CD4-positive, CD25-positive, alpha-beta regulatory T cell (primary cell): ENCODE data around the gene TNPO2. TPM values are rescaled to one million over a fixed set of nuclear protein-coding genes. Genes with fewer than 3 reads are reported as not detected.
A peak's percentile ranks its signal among the peaks of the same experiment; 100 is the strongest.
"Not testable (repeated sequence)": the region's sequence is repeated elsewhere in the genome, so short reads cannot be mapped to it uniquely, and the experiment has no call there.

Experiments used
- ATAC-seq, 2 donors: fragments of 150-1000 bp; cut with Tn5 transposase; one replicate each; pipeline ENCODE4 v1.10.0; 2021; ENCODE audit warnings: low read depth in 2 of 2, moderate number of reproducible peaks in 2 of 2, moderate library complexity in 1 of 2
- DNase-seq, 3 donors: peaks; one replicate each; pipeline versions ENCODE4 v3.0.0 to v3.0.0-alpha.2; 2012 to 2022; ENCODE audit warnings: mixed read lengths in 1 of 3
- H3K27ac ChIP-seq: one replicate; pipeline ENCODE4 v1.7.0; 2013; ENCODE audit warnings: mild to moderate bottlenecking, low read length; ENCODE audit not compliant: insufficient read depth, poor library complexity, severe bottlenecking
- H3K27me3 ChIP-seq: one replicate; pipeline ENCODE4 v1.7.0; 2013; ENCODE audit warnings: low read length; ENCODE audit not compliant: control insufficient read depth, insufficient read depth
- H3K36me3 ChIP-seq: one replicate; pipeline ENCODE4 v1.7.0; 2013; ENCODE audit warnings: mild to moderate bottlenecking, low read length, moderate library complexity; ENCODE audit not compliant: control insufficient read depth, insufficient read depth
- H3K4me1 ChIP-seq: 2 replicates; pipeline ENCODE4 v1.7.0; 2013; ENCODE audit warnings: mild to moderate bottlenecking, low read length; ENCODE audit not compliant: insufficient read depth, control insufficient read depth, poor library complexity, severe bottlenecking
- H3K4me3 ChIP-seq: one replicate; pipeline ENCODE4 v1.7.0; 2013; ENCODE audit warnings: low read depth, mild to moderate bottlenecking, low read length, moderate library complexity
- H3K9me3 ChIP-seq, 2 experiments: 1 replicate in 1 of 2; 2 replicates in 1 of 2; pipeline ENCODE4 v1.7.0; 2013; ENCODE audit warnings: low read length in 2 of 2, mild to moderate bottlenecking in 1 of 2, moderate library complexity in 1 of 2; ENCODE audit not compliant: control insufficient read depth in 2 of 2
- H3K27ac Mint-ChIP-seq, 3 donors: one replicate each; pipeline ENCODE4 v1.8.0; 2020 to 2022; ENCODE audit warnings: mild to moderate bottlenecking in 3 of 3, mixed read lengths in 3 of 3, moderate library complexity in 2 of 3
- H3K27me3 Mint-ChIP-seq: one replicate; pipeline ENCODE4 v1.8.0; 2022; ENCODE audit warnings: mild to moderate bottlenecking, mixed read lengths
- H3K36me3 Mint-ChIP-seq: one replicate; pipeline ENCODE4 v1.8.0; 2020; ENCODE audit warnings: mixed read lengths
- H3K4me1 Mint-ChIP-seq, 4 donors: one replicate each; pipeline ENCODE4 v1.8.0; 2020 to 2022; ENCODE audit warnings: mixed read lengths in 4 of 4, mild to moderate bottlenecking in 1 of 4
- H3K4me3 Mint-ChIP-seq, 4 donors: one replicate each; pipeline ENCODE4 v1.8.0; 2020 to 2022; ENCODE audit warnings: mild to moderate bottlenecking in 4 of 4, mixed read lengths in 4 of 4, moderate library complexity in 3 of 4
- H3K9me3 Mint-ChIP-seq, 7 donors: one replicate each; pipeline ENCODE4 v1.8.0; 2020 to 2022; ENCODE audit warnings: mixed read lengths in 7 of 7, mild to moderate bottlenecking in 3 of 7, moderate library complexity in 2 of 7
- polyA plus RNA-seq, 4 donors: library from polyadenylated mRNA; unstranded; fragments of 300-500 nt; fragmentation: Illumina TruSeq; gene quantifications; one replicate each; pipeline ENCODE4 v1.2.3, GENCODE V29; 2021
- total RNA-seq: library from RNA; stranded (reverse); gene quantifications from one replicate; pipeline ENCODE4 v1.2.3, GENCODE V29; 2022

The TNPO2 gene
- total and polyA plus RNA-seq, 5 donors from 2014 or later = 1.7 to 42.9 (median 2.3) TPM

- H3K27ac ChIP-seq, H3K9me3 ChIP-seq, H3K4me1 ChIP-seq, H3K4me1 Mint-ChIP-seq, H3K4me3 Mint-ChIP-seq, ATAC-seq, DNase-seq, H3K4me3 ChIP-seq, H3K27me3 Mint-ChIP-seq, H3K9me3 Mint-ChIP-seq, H3K27ac Mint-ChIP-seq, H3K27me3 ChIP-seq: not testable (repeated sequence)
- peaks cover 39% of the 10 kb centered on the region for H3K36me3 ChIP-seq
- H3K36me3 Mint-ChIP-seq = peaks cover 21% of the 10 kb centered on the region
Observed at GRCh38 chr19:12712077-12712476, 11.7 kb downstream of the TNPO2 start.

GRCh38 chr19:12711187-12711586, 12.5 kb downstream of the TNPO2 start:
- no peaks in the 10 kb centered on the region for H3K9me3 ChIP-seq
- H3K27ac Mint-ChIP-seq = no peak overlapping the region
- no peak for DNase-seq
- H3K27me3 ChIP-seq = no peaks in the 10 kb centered on the region
- no peaks in the 10 kb centered on the region for H3K27me3 Mint-ChIP-seq
- no peaks in the 10 kb centered on the region for H3K9me3 Mint-ChIP-seq
- peaks cover 42% of the 10 kb centered on the region for H3K36me3 ChIP-seq
- no peak overlapping the region for H3K27ac ChIP-seq
- H3K4me3 Mint-ChIP-seq = no peak overlapping the region
- no peak for ATAC-seq
- no peak overlapping the region for H3K4me3 ChIP-seq
- H3K4me1 Mint-ChIP-seq = no peaks in the 10 kb centered on the region
- H3K36me3 Mint-ChIP-seq = peaks cover 20% of the 10 kb centered on the region
- no peaks in the 10 kb centered on the region for H3K4me1 ChIP-seq

GRCh38 chr19:12708641-12709040, 15.1 kb downstream of the TNPO2 start:
- Mint-ChIP-seq H3K4me1 (no peaks in the 10 kb centered on the region), H3K36me3 (peaks cover 20% of the 10 kb centered on the region), H3K27me3 (no peaks in the 10 kb centered on the region), H3K4me3 (no peak overlapping the region), H3K27ac (no peak overlapping the region), H3K9me3 (no peaks in the 10 kb centered on the region)
- Histone ChIP-seq H3K4me3 (no peak overlapping the region), H3K27ac (no peak overlapping the region), H3K27me3 (no peaks in the 10 kb centered on the region), H3K4me1 (no peaks in the 10 kb centered on the region), H3K9me3 (no peaks in the 10 kb centered on the region), H3K36me3 (peaks cover 46% of the 10 kb centered on the region)
- no peak for DNase-seq
- no peak for ATAC-seq

GRCh38 chr19:12706332-12706718, 17.4 kb downstream of the TNPO2 start:
- ATAC-seq (no peak), DNase-seq (no peak)
- peaks cover 24% of the 10 kb centered on the region for H3K36me3 Mint-ChIP-seq
- H3K27me3 Mint-ChIP-seq = no peaks in the 10 kb centered on the region
- no peaks in the 10 kb centered on the region for H3K27me3 ChIP-seq
- H3K9me3 ChIP-seq = no peaks in the 10 kb centered on the region
- H3K27ac Mint-ChIP-seq = no peak overlapping the region
- H3K4me3 Mint-ChIP-seq = no peak overlapping the region
- H3K4me3 ChIP-seq = no peak overlapping the region
- H3K4me1 ChIP-seq = no peaks in the 10 kb centered on the region
- peaks cover 46% of the 10 kb centered on the region for H3K36me3 ChIP-seq
- H3K27ac ChIP-seq = no peak overlapping the region
- no peaks in the 10 kb centered on the region for H3K4me1 Mint-ChIP-seq
- H3K9me3 Mint-ChIP-seq = no peaks in the 10 kb centered on the region

- Mint-ChIP-seq H3K4me1 (no peaks in the 10 kb centered on the region), H3K27me3 (no peaks in the 10 kb centered on the region), H3K36me3 (peaks cover 24% of the 10 kb centered on the region), H3K9me3 (no peaks in the 10 kb centered on the region), H3K27ac (no peak overlapping the region), H3K4me3 (no peak overlapping the region)
- H3K4me1 ChIP-seq = no peaks in the 10 kb centered on the region
- no peak overlapping the region for H3K4me3 ChIP-seq
- H3K27ac ChIP-seq = no peak overlapping the region
- H3K36me3 ChIP-seq = peaks cover 42% of the 10 kb centered on the region
- H3K9me3 ChIP-seq = no peaks in the 10 kb centered on the region
- ATAC-seq (no peak), DNase-seq (no peak)
- no peaks in the 10 kb centered on the region for H3K27me3 ChIP-seq
Observed at GRCh38 chr19:12705654-12706331, 17.9 kb downstream of the TNPO2 start.

- Histone ChIP-seq H3K27me3 (no peaks in the 10 kb centered on the region), H3K4me1 (no peaks in the 10 kb centered on the region), H3K4me3 (no peak overlapping the region), H3K27ac (no peak overlapping the region), H3K36me3 (peaks cover 37% of the 10 kb centered on the region), H3K9me3 (no peaks in the 10 kb centered on the region)
- Mint-ChIP-seq H3K4me3 (no peak overlapping the region), H3K27ac (peak overlapping the region in 1 of 3 donors; percentile 25), H3K27me3 (no peaks in the 10 kb centered on the region), H3K36me3 (peaks cover 19% of the 10 kb centered on the region), H3K4me1 (no peaks in the 10 kb centered on the region), H3K9me3 (no peaks in the 10 kb centered on the region)
- no peak for DNase-seq
- no peak for ATAC-seq
Observed at GRCh38 chr19:12705169-12705568, 18.6 kb downstream of the TNPO2 start.

GRCh38 chr19:12703046-12703445, 20.7 kb downstream of the TNPO2 start:
- H3K9me3 ChIP-seq = no peaks in the 10 kb centered on the region
- DNase-seq (peak in 1 of 3 donors; percentile 38), ATAC-seq (no peak)
- no peaks in the 10 kb centered on the region for H3K4me1 ChIP-seq
- H3K4me3 ChIP-seq = no peak overlapping the region
- peaks cover 2 to 4% (median 3%) of the 10 kb centered on the region in 4 donors for H3K4me1 Mint-ChIP-seq
- H3K27ac ChIP-seq = no peak overlapping the region
- no peaks in the 10 kb centered on the region for H3K27me3 Mint-ChIP-seq
- no peaks in the 10 kb centered on the region for H3K27me3 ChIP-seq
- peaks cover 33% of the 10 kb centered on the region for H3K36me3 ChIP-seq
- H3K4me3 Mint-ChIP-seq = no peak overlapping the region
- no peaks in the 10 kb centered on the region for H3K9me3 Mint-ChIP-seq
- peaks cover 22% of the 10 kb centered on the region for H3K36me3 Mint-ChIP-seq
- no peak overlapping the region for H3K27ac Mint-ChIP-seq

- ATAC-seq (no peak), DNase-seq (no peak)
- no peaks in the 10 kb centered on the region for H3K27me3 Mint-ChIP-seq
- H3K9me3 ChIP-seq = no peaks in the 10 kb centered on the region
- H3K27ac Mint-ChIP-seq = no peak overlapping the region
- no peak overlapping the region for H3K4me3 ChIP-seq
- peaks cover 2 to 7% (median 5%) of the 10 kb centered on the region in 4 donors for H3K4me1 Mint-ChIP-seq
- H3K36me3 ChIP-seq = peaks cover 32% of the 10 kb centered on the region
- peak overlapping the region in 1 of 4 donors; percentile 67 for H3K4me3 Mint-ChIP-seq
- no peaks in the 10 kb centered on the region for H3K27me3 ChIP-seq
- peaks cover 4% of the 10 kb centered on the region for H3K4me1 ChIP-seq
- no peaks in the 10 kb centered on the region for H3K9me3 Mint-ChIP-seq
- H3K36me3 Mint-ChIP-seq = peaks cover 22% of the 10 kb centered on the region
- no peak overlapping the region for H3K27ac ChIP-seq
Observed at GRCh38 chr19:12701596-12702282, 22.0 kb downstream of the TNPO2 start.
